Suprapubic skin (tissue), 4 donors: ENCODE data around the gene TACC3. TPM values are rescaled to one million over a fixed set of nuclear protein-coding genes. Genes with fewer than 3 reads are reported as not detected.

Source experiments
- DNase-seq, 2 donors: peaks; one replicate each; pipeline ENCODE4 v3.0.0-alpha.2; 2019; ENCODE audit warnings: low spot score in 2 of 2
- H3K27ac ChIP-seq: fragments of 200-600 bp; sonication (generic); one replicate; pipeline ENCODE4 v1.5.1; 2019
- H3K27me3 ChIP-seq: fragments of 200-600 bp; sonication (generic); one replicate; pipeline ENCODE4 v1.5.1; 2019
- H3K36me3 ChIP-seq: fragments of 200-600 bp; sonication (generic); one replicate; pipeline ENCODE4 v1.5.1; 2019
- H3K4me1 ChIP-seq: fragments of 200-600 bp; sonication (generic); one replicate; pipeline ENCODE4 v1.5.1; 2019
- H3K4me3 ChIP-seq: fragments of 200-600 bp; sonication (generic); one replicate; pipeline ENCODE4 v1.5.1; 2019; ENCODE audit warnings: mild to moderate bottlenecking
- H3K9me3 ChIP-seq: fragments of 200-600 bp; sonication (generic); one replicate; pipeline ENCODE4 v1.5.1; 2019
- EP300 ChIP-seq: sonication (generic); formaldehyde crosslinking; IDR thresholded peaks from one replicate; pipeline ENCODE4 v1.6.1; 2017; ENCODE audit warnings: antibody characterized with exemption
- POLR2A ChIP-seq, 2 donors: fragments of 450-650 bp; IDR thresholded peaks; one replicate each; pipeline ENCODE4 v1.6.1; 2017; ENCODE audit warnings: antibody characterized with exemption in 2 of 2, mild to moderate bottlenecking in 2 of 2, moderate library complexity in 2 of 2
- POLR2AphosphoS5 ChIP-seq, 3 donors: sonication (generic); formaldehyde crosslinking; IDR thresholded peaks; one replicate each; pipeline ENCODE4 v1.6.1; 2017; ENCODE audit warnings: antibody characterized with exemption in 3 of 3
- WGBS: methylation state at CpG from one replicate; pipeline ENCODE4 v1.1.5; 2018; 5-methylcytosine and 5-hydroxymethylcytosine counted together
- total RNA-seq, 4 donors: library from RNA; depleted of rRNA; stranded (reverse); fragments of >200 nt; gene quantifications; one replicate each; pipeline ENCODE4 v1.1.0, GENCODE V29; 2016
- TF ChIP-seq, protein P1 (sequence below), 2 donors: fragments of 200-600 bp in 1 of 2; fragments of 450-650 bp in 1 of 2; sonication (generic) in 1 of 2; IDR thresholded peaks; one replicate each; pipeline ENCODE4 v1.5.1; 2016 to 2019; ENCODE audit warnings: antibody characterized with exemption in 2 of 2, mild to moderate bottlenecking in 1 of 2, moderate library complexity in 1 of 2

The TACC3 gene
- total RNA-seq, 4 donors from 2014 or later = 7.2 to 11.7 (median 8.8) TPM

DNA sequence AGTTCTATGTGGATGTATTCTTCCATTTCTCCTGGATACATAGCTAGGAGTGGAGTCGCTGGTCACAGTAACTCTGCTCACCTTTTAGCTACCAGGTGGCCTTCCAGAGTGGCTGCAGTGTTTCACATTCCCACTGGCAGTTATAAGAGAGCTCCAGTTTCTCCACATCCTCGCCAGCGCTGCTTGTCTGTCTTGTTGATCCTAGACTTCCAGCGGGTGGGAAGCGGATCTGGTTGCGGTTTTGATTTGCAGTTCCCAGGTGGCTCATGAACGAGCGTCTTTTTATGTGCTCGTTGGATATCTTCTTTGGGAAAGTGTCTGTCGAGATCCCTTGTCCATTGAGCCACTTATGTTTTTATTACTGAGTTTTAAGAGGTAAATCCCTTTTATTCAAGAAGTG, 11.6 kb downstream of the TACC3 start:
- peaks cover 6% of the 10 kb centered on the region for H3K9me3 ChIP-seq

DNA sequence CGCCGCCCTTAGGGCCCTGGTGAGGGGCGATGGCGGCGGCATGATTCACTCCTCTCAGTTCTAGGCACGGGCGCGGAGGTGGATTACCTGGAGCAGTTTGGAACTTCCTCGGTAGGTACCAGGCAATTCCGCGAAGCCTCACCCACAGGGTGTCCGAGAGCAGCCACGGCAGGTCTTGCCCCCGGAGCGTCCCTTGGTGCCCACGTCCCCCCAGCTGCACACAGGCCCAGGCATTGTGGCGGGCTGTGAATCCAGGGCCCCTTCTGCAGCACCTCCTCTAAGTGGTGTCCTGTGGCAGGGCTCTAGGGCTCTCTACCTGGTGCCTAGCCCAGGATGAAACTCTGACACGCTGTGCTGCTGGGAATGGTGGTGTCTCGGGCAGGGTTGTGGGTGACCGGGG, 13.9 kb downstream of the TACC3 start:
- Histone ChIP-seq H3K4me1 (no peaks in the 10 kb centered on the region), H3K27me3 (no peaks in the 10 kb centered on the region), H3K27ac (no peak overlapping the region), H3K4me3 (no peak overlapping the region), H3K36me3 (peaks cover 48% of the 10 kb centered on the region), H3K9me3 (peaks cover 9% of the 10 kb centered on the region)
- TF ChIP-seq POLR2AphosphoS5 (IDR thresholded peaks at IDR 0.05) (no peak), POLR2A (IDR thresholded peaks at IDR 0.05) (no peak), EP300 (no peak)
- TF ChIP-seq, protein P1, sequence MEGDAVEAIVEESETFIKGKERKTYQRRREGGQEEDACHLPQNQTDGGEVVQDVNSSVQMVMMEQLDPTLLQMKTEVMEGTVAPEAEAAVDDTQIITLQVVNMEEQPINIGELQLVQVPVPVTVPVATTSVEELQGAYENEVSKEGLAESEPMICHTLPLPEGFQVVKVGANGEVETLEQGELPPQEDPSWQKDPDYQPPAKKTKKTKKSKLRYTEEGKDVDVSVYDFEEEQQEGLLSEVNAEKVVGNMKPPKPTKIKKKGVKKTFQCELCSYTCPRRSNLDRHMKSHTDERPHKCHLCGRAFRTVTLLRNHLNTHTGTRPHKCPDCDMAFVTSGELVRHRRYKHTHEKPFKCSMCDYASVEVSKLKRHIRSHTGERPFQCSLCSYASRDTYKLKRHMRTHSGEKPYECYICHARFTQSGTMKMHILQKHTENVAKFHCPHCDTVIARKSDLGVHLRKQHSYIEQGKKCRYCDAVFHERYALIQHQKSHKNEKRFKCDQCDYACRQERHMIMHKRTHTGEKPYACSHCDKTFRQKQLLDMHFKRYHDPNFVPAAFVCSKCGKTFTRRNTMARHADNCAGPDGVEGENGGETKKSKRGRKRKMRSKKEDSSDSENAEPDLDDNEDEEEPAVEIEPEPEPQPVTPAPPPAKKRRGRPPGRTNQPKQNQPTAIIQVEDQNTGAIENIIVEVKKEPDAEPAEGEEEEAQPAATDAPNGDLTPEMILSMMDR (IDR thresholded peaks at IDR 0.05) = no peak
- WGBS = 91% methylated on average over 9 of the region's 20 CpGs
- DNase-seq = no peak

More for the DNA sequence above, 11.6 kb downstream of the TACC3 start:
- Histone ChIP-seq H3K27ac (no peak overlapping the region), H3K4me3 (no peak overlapping the region), H3K36me3 (peaks cover 30% of the 10 kb centered on the region), H3K4me1 (peaks cover 11% of the 10 kb centered on the region), H3K27me3 (no peaks in the 10 kb centered on the region)
- DNase-seq = no peak
- WGBS = 93% methylated on average over 10 of the region's 10 CpGs
- TF ChIP-seq EP300 (no peak), POLR2AphosphoS5 (IDR thresholded peaks at IDR 0.05) (no peak), POLR2A (IDR thresholded peaks at IDR 0.05) (no peak)
- TF ChIP-seq, protein P1 (IDR thresholded peaks at IDR 0.05) = no peak

DNA sequence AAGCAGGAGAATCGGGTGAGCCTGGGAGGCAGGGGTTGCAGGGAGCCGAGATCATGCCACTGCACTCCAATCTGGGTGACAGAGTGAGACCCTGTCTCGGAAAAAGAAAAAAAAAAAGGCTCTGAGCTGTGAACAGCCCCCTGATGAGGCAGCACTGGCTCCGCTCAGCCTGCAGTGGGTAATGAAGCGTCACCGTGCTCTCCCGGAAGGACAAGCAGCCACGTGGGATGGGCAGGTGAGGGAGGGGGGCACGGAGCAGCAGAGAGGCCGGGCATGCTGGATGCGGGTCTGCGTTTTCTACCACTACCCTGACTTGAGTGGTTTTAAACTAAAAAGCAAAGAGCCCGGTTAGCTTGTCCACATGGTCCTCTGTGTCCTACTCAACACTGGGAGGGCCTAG, 15.5 kb downstream of the TACC3 start:
- H3K9me3 ChIP-seq = peaks cover 9% of the 10 kb centered on the region
- peaks cover 55% of the 10 kb centered on the region for H3K36me3 ChIP-seq
- no peaks in the 10 kb centered on the region for H3K4me1 ChIP-seq
- no peak for TF ChIP-seq POLR2A (IDR thresholded peaks at IDR 0.05)
- DNase-seq = no peak
- H3K27me3 ChIP-seq = no peaks in the 10 kb centered on the region
- H3K27ac ChIP-seq = no peak overlapping the region
- 92% methylated on average over 12 of the region's 13 CpGs for WGBS
- H3K4me3 ChIP-seq = no peak overlapping the region

DNA sequence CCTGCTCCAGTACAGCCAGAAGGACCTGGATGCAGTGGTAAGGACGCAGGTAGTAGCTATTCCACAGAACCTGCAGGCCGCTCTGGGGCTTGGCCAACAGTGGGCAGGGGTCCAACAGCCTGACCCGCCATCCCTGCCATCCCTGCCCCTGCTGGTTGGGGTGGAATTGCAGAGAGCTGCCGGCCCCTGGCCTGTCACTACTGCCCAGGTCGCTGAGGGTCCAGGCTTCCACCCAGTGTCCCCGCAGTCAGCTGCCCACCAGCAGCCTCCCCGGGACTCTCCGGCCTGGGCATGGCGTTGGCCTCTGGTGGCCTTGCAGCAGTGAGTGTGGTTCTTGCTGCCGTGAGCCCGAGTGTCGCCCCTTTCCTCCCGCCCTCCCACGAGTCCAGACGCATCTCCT, 16.3 kb downstream of the TACC3 start:
- TF ChIP-seq, protein P1 (IDR thresholded peaks at IDR 0.05) = no peak
- no peak for TF ChIP-seq POLR2A (IDR thresholded peaks at IDR 0.05)
- TF ChIP-seq POLR2AphosphoS5 (IDR thresholded peaks at IDR 0.05) = no peak
- no peak for TF ChIP-seq EP300
- WGBS = 97% methylated on average over 10 of the region's 15 CpGs
- Histone ChIP-seq H3K27me3 (no peaks in the 10 kb centered on the region), H3K4me3 (no peak overlapping the region), H3K36me3 (peaks cover 61% of the 10 kb centered on the region), H3K9me3 (peaks cover 9% of the 10 kb centered on the region), H3K4me1 (no peaks in the 10 kb centered on the region), H3K27ac (no peak overlapping the region)
- no peak for DNase-seq

DNA sequence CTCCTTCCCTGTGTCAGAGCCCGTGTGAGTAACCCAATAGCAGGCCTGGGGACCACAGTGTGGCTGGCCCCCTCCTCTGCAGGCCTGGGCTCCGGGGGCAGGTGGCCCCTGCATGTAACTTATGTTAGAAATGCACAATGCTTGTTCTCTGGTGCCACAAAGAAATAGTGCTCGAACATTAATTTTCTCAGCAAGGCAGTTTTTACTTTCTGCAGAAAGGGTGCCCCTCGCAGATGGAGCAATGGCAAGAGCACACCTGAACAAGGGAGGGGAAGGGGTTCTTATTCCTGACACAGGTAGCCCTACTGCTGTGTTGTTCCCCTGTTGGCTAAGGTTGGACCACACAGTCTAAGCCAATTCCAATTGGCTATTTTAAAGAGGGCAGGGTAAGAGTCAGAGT, 17.1 kb downstream of the TACC3 start:
- H3K36me3 ChIP-seq = peaks cover 62% of the 10 kb centered on the region
- no peak for TF ChIP-seq POLR2A (IDR thresholded peaks at IDR 0.05)
- TF ChIP-seq, protein P1 (IDR thresholded peaks at IDR 0.05) = no peak
- WGBS = 92% methylated on average over 4 of the region's 4 CpGs

DNA sequence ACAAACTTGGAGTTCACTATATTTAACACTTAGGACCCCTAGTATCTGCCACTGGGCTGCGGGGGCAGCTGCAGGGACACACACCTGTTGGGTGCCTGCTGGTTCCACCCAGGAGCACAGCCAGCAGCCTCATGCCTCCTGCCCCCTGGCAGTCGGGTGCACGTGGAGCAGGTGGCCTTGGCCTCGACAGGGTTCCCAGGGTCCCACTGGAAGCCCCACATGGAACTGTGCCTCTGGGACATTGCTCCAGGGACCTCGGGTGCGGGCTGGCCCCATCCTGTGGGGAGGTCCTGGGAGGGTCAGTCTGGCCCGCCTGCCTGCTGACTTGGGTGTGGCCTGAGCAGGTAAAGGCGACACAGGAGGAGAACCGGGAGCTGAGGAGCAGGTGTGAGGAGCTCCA, 18.0 kb downstream of the TACC3 start:
- Histone ChIP-seq H3K9me3 (peaks cover 9% of the 10 kb centered on the region), H3K27me3 (no peaks in the 10 kb centered on the region), H3K36me3 (peaks cover 62% of the 10 kb centered on the region), H3K4me1 (no peaks in the 10 kb centered on the region), H3K27ac (no peak overlapping the region), H3K4me3 (no peak overlapping the region)
- DNase-seq = no peak
- TF ChIP-seq, protein P1 (IDR thresholded peaks at IDR 0.05) = no peak
- TF ChIP-seq POLR2AphosphoS5 (IDR thresholded peaks at IDR 0.05) (no peak), EP300 (no peak), POLR2A (IDR thresholded peaks at IDR 0.05) (no peak)
- WGBS = 95% methylated on average over 7 of the region's 9 CpGs

More for the DNA sequence above, 17.1 kb downstream of the TACC3 start:
- Histone ChIP-seq H3K27ac (no peak overlapping the region), H3K4me3 (no peak overlapping the region), H3K9me3 (peaks cover 9% of the 10 kb centered on the region), H3K27me3 (no peaks in the 10 kb centered on the region), H3K4me1 (no peaks in the 10 kb centered on the region)
- no peak for DNase-seq
